ENCODE data around the gene SKA2.

DNA sequence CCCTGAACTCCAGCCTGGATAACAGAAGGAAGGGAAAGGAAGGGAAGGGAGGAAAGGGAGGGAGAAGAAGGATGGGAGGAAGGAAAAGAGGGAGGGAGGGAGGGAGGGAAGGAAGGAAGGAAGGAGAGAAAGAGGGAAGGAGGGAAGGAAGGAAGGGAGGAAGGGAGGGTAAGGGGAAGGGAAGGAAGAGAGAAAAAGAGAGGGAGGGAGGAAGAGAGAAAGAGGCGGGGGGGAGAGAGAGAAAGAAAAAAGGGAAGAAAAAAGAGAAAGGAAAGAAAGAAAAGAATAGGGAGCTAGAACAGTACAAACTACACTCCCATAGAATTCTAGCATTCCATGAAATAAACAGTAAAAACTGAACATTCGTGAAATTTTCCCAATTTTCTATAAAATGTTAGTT is 25.2 kb downstream of the SKA2 start:
- TF ChIP-seq RFX5 (IDR thresholded peaks at IDR 0.05; ENCODE audit: borderline replicate concordance, low read depth, low read length) (no peak), CTCF (IDR thresholded peaks at IDR 0.05; ENCODE audit: control extremely low read depth in 1 of 3, insufficient read depth in 1 of 3, low read depth in 1 of 3, low read length in 3 of 3) (no peak), USF2 (IDR thresholded peaks at IDR 0.05; ENCODE audit: low read length) (no peak), POLR2A (IDR thresholded peaks at IDR 0.05; ENCODE audit: control extremely low read depth in 1 of 2, low read depth in 2 of 2, low read length in 2 of 2) (no peak), EZH2 (IDR thresholded peaks at IDR 0.05; ENCODE audit: low read depth, low read length, severe bottlenecking) (no peak), SIRT6 (IDR thresholded peaks at IDR 0.05; ENCODE audit: low read length) (no peak), EP300 (IDR thresholded peaks at IDR 0.05; ENCODE audit: borderline replicate concordance in 1 of 2, low read depth in 2 of 2, low read length in 2 of 2) (no peak), ZNF274 (IDR thresholded peaks at IDR 0.05; ENCODE audit: borderline replicate concordance, extremely low read depth, low read length) (no peak), CREB1 (IDR thresholded peaks at IDR 0.05) (no peak), ASH2L (IDR thresholded peaks at IDR 0.05; ENCODE audit: low read length) (no peak), POLR2AphosphoS5 (IDR thresholded peaks at IDR 0.05; ENCODE audit: low read depth, low read length) (no peak), KDM5A (IDR thresholded peaks at IDR 0.05; ENCODE audit: low read length) (no peak), SP2 (IDR thresholded peaks at IDR 0.05; ENCODE audit: low read length) (no peak)
